GM18519 (cell line): ENCODE measurements around the gene SLC9A5.

Experiments used
- ATAC-seq: cut with Tn5 transposase; IDR thresholded peaks from one replicate; pipeline ENCODE4 v1.9.1; 2021; ENCODE audit warnings: mild to moderate bottlenecking, moderate library complexity; ENCODE audit not compliant: unreplicated experiment, low FRiP score

SLC9A5 gene

GRCh38 chr16:67302076-67302475, 53.3 kb downstream of the SLC9A5 start:
- no peak for ATAC-seq

DNA sequence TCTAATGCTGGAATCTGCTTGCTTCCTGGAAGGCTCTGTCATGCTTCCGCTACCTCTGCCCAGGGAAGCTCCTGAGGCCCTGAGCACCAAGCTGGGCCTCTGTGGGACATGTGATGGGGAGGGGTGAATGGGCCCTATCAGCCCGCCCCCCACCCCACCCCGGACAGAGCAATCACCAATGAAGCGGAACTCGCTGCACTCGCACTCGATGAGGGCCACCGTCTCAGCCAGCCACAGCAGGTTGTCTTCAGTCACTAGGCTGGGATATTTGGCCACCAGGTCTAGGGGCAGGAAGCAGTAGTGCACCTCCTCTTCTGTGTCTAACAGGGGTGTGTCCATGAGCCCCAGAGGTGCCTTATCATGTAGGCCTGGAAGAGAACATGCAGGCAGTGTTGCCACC, 54.2 kb downstream of the SLC9A5 start:
- no peak for ATAC-seq

DNA sequence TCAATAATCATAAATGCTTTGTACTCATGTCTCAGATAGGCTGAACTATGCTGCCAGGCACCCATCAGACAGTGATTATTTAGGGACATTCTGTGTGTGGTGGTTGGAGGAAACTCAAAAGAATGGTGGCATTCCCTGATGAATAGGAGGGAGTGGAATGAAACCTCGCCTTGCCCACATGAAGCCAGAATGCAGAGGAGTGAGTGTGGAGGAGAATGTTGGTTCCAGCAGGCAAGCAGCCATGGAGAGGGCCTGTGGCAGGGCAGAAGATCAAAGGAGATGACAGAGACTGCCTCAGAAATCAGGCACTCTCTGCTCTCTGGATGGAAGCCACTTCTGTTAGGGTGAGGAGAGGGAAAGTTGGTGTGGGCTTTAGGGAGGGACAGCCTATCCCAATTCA, 55.2 kb downstream of the SLC9A5 start:
- ATAC-seq: no peak

- no peak for ATAC-seq
Observed at GRCh38 chr16:67305216-67306071, 56.7 kb downstream of the SLC9A5 start.

- ATAC-seq: no peak
Observed at GRCh38 chr16:67310561-67310960, 61.8 kb downstream of the SLC9A5 start.

GRCh38 chr16:67311607-67312488, 63.1 kb downstream of the SLC9A5 start:
- ATAC-seq: peak; percentile 68

GRCh38 chr16:67312719-67313118, 63.9 kb downstream of the SLC9A5 start:
- no peak for ATAC-seq

- ATAC-seq: no peak
Observed at GRCh38 chr16:67317853-67318252, 69.1 kb downstream of the SLC9A5 start.
